Measurements from ENCODE around the gene DNAH17.

The DNAH17 gene

DNA sequence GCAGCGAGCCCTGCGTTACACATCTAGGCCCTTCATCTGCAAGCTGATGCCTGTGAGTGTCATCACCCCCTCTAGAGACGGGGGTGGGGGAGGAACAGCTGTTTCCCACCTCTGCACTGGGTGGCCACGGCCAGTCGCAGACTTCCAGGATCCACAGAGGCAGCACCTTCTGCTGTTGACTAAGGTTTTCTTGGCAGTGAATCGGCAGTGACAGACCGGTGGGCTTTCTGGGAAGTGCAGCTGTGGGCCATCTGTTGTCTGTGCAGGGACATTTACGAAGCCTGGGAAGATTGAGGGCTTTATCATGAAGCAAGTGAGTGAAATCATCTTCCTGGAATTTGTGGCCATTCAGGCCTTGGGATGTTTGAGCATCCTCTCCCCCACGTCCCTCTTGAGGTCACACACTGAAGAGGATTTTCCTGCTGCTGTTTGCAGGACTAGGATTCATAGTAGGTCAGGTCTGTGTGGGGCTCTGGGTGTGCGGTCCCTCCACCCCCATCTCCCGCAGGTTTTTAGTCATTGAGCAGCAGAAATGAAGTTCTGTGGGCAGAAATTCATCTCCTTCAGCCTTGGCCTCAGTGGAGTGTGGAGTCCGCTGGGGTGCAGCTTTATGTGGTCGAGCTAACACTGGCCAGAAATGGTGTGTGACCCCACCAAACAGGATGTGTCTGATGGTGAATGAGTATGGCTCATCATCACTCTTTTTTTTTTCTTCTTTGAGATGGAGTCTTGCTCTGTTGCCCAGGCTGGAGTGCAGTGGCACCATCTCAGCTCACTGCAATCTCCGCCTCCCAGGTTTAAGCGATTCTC, 186.8 kb downstream of the DNAH17 start:
- DNase-seq (ENCODE audit: low read depth), result peak; percentile 94

DNA sequence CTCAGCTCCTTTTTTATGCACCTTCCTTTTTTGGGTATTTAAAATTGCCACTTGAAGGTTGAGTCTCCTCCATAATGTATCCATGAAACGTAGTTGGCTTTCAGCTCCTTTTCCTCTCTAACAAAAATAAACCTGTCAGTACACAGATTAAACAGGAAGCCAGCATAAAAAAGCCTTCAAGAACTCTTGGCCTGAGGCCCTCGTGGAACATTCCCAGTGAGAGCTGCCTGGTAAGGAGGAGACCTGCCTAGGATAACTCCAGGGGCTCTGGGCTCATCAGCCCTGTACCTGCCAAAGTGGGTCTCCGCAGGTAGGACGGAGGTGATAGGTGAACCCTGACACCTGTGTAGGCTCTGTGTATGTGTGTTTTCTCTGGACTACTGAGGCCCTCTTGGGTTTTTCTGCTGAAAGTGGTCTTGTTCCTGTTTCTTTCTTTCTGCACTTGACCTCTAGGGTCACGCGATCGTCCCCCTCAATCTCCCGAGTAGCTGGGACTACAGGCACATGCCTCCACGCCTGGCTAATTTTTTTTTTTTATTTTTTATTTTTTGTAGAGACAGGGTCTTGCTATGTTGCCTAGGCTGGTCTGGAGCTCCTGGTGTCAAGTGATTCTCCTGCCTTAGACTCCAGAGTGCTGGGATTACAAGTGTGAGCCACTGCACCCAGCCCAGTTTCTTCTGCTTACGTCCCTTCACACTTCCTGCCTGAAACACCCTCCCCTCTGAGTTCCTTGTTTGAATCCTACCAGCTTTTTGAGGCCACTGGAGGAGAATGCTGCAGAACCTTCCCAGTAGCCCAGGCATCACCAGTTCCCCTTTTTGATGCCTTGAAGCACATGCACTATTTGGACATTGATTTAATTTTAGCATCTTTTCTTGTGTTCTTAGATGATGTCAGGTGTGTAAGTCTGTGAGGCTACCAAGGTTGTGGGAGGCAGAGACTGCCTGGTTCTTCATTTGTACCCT, 188.9 kb downstream of the DNAH17 start:
- DNase-seq (ENCODE audit: low read depth), result no peak

DNA sequence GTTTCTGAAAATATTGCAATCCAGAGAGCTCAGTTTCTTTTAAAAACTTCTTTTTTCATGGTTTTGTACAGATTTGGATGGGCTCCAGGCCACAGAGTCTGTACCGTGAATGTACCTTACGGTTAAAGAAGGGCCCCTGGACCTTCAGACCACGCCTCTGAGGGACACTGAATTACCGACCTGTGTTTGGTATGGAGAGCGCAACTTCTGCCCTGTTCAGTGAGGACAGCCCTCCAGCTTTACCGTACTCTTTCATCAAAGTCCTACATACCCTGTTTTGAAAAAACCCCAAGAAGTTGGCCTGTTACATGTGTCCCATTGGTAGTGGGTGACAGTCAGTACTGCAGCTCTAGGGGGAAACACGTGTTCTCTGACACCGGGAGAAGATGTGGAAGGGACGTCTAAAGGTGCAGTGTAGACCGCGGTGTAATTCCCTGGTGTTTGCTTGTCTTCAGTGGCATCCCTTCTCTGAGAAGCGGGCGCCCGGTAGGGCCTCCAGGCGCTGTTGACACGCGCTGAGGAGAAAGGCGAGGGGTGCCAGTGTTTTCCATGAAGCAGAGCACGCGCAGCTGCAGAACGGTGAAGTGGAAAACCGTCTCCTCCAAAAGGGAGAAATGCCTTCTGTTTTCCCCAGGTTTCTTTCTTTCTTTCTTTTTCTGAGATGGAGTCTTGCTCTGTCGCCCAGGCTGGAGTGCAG, 192.6 kb downstream of the DNAH17 start:
- no peak for DNase-seq (ENCODE audit: low read depth)

DNA sequence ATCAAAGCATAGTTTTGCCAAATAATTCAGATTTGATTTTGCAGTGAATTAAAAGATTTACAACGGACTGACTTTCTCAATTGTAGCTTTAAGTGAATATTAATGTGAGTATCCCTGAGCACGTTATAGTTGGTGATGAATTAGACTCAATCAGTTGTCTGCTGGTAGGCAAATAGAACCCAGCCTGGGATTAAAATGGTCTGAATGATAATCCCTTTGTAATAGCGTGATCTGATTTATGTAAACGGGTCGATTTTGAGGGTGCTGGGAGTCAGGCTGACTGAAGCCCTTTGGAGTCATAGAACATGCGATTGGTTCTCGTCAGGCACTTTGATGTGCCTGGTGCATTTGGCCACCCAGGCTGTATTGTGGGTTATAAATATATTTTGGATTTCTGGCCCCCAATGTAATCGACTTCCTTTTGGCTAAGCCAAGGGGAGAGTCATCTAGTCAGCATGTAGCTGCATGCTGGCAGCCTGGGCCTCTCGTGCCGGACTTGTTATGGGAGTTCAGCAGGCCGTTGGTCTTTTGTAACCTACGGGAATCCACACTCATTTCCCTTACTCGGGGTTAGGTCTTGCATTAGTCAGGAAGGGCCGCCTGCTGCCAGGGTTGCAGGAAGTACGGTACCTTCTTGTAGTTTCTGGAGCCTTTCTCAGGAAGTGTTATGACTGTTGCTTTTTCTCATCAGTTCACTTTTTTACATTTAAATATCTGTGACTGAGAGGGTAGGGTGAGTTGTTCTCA, 193.3 kb downstream of the DNAH17 start:
- DNase-seq (ENCODE audit: low read depth), result peak; percentile 97

DNA sequence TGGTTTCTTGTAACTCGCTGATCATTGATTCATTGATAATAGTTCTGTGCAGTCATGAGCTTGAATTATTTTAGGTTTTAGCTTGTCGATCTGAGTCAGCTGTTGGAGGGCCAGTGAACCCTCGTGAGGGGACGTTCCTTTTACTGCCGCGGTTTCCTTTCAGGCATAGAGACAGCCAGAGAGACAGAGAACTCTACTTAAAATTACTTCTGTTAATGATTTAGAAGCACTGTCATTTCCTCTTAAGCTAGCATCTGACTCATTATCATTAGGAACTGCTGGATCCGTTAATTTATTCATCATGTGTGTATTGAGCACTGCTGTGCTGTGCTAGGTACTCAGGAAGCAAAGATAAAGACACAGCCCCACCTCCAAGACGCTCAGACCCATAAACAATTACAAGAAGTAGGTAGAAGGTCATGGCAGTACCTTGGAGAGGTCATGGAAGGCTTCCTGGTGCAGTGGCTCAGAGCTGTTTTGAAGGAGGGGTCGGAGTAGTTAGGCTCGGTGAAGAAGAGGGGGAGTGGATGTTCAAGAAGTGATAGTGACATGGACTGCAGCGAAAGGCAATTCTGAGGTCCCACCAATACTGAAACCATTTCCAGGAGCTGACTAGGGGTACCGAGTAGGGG, 195.5 kb downstream of the DNAH17 start:
- DNase-seq (ENCODE audit: low read depth), result no peak

DNA sequence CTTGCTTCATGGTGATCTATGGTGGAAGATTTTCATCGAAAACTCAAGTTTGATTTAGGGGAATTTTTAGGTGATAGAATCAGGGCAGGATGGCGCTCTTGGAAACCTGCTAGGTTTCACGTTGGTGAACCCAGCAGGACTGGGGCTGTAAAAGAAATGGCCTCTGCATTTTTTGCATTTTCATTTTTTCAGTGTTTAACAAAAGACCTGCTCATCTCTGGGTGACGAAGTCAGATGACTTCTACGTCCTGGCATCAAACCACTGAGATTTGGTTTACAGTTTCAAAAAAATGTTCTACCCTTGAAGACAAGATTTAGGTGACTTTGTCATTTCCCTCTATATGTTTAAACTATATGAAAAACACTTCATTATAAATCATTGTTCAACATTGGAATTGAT, 196.8 kb downstream of the DNAH17 start:
- no peak for DNase-seq (ENCODE audit: low read depth)

DNA sequence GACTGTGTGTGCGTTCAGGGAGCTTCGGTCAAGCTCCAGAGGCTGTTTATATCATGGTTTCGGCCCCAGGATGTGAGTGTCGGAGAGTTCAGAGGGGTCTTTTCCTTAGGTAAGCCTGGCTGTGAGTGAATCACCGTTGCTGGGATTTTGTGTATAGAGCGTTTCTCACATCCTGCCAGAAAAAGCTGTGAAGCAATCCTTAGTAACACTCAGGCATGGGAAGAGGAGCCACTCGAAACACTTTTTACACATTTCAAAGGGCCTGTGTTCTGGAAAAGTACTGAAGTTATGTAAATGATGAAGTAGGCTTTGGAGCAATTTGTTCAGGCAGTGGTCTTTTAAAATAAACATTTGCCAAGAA, 198.1 kb downstream of the DNAH17 start:
- DNase-seq (ENCODE audit: low read depth), result no peak

DNA sequence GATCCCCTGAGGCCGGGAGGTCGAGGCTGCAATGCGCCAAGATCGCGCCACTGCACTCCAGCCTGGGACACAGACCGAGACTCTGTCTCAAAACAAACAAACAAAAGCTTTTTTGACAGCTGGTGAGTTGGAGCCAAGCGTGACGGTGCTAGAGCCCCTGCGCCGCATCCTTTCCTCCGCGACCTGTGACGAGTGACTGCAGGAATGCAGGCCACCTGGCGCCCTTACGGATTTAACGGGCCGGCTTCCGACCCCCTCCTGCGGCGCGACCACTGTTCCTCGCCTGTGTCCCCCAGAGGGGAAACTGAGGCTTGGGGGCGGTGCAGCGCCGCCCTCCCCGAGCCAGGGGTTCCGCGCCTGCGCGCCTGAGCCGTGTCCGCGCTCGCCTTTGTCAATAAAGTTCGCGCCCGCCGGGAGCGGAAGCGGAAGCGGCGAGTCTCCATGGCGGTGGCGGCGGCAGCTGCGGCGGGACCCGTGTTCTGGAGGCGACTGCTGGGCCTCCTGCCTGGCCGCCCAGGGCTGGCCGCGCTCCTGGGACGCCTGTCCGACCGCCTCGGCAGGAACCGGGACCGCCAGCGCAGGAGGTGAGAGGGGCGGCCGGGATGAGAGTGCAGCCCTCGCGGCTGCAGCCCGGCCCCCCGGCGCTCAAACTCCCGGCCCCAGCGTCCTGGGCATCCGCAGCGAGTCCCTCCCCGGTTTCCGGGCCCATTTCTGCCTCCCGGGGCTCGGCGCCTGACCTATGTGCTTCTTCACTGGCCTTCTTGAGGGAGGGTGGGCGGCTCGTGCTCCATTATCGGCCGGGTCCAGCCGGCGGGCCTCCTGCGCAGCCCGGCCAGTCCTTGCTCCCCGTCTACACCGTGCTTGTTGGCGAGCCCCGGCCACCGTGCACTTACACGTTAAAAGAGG, 198.7 kb downstream of the DNAH17 start, which contains the start of gene PGS1:
PGS1 (plus strand) TSS at position 425 of the 906 bp plus-strand sequence; CDS start at position 442, 17 bp downstream.
- DNase-seq (ENCODE audit: low read depth), result no peak

DNA sequence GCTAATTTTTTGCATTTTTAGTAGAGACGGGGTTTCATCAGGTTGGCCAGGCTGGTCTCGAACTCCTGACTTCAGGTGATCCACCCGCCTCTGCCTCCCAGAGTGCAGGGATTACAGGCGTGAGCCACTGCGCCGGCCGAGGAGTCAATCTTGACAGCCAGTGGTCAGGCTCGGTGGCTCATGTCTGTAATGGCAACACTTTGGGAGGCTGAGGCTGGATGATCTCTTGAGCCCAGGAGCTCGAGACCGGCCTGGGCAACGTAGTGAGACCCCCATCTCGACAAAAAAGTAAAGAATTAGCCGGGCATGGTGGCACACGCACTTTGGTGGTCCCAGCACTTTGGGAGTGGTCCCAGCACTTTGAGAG, 199.4 kb downstream of the DNAH17 start:
- DNase-seq (ENCODE audit: low read depth), result no peak

DNA sequence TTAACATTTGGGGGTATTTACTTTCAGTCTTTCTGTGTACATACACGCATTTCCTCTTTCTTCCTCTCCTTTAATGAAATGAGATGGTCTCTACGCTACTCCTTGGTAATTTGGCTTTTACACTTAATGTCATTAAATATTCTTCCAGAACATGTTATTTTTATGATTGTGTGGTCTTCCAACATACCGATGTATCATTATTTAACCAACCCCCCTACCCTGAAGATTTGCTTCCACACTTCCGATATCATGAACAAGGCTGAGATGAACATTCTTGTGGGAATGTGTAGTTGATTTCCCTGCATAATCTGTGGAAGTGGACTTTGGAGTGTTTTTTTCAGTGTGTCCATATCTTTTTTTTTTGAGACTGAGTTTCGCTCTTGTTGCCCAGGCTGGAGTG, 201.0 kb downstream of the DNAH17 start:
- no peak for DNase-seq (ENCODE audit: low read depth)

DNA sequence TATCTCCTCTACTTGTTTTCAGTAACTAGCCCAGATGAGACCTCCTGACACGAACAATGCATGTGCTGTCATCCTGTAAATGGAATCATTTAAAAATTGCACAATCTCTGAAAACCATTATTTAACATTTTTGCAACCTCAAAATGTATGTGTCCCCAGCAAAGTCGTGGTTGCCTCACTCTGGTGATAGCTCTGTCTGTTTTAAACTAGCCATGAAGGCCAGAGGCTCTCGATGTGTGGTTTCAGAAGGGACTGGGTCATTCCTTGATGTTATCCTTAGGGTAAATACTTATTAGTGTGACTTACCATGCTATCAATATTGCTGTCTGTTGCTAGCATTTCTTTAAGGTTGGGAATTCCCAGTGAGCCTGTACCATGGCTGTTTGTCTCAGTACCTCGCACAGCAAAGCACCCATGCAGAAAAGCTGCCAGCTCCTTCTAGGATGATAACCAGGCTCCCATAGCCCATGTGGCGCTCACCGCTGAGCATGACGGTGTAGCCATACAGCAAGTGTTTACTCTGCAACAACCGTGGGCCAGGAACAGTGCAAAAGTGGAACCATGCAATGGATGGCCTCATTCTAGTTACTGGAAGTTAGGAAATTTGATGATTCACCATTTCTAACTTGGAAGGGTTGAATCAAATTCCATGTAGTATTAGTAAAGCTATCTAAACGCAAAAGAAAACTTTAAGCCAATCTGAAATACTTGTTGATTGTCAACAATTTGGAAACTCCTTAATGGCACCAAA, 201.6 kb downstream of the DNAH17 start:
- peak; percentile 85 for DNase-seq (ENCODE audit: low read depth)

DNA sequence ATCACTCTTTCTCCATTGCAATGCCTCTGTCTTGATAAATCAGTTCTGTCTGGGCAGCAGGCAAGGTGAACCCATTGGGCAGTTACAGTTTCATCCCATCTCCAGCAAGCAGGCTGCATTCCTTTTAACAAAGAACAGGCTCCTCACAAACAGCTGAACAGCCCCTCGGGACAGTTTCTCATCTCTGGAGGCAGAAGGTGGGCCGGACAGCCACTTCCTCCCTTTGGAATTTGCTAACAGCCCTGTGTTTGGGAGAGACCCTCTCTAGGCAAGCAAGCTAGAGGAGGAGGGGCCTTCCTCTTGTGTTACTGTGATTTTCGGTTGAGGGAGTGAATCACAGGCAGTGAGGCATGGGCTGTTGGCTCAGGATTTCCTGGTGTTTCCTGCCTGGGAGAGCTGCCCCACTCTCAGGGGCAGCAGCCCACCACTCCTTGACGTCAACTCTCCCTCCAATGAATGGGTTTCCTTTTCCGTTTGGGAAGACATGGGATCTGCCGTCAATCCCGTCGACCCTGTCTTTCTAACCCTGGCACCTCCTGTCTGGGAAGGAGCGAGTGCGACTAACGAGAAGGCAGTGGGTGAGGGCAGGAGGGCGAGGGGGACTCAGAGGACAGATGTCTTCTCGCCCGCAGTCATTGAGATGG, 202.4 kb downstream of the DNAH17 start:
- DNase-seq (ENCODE audit: low read depth), result no peak

DNA sequence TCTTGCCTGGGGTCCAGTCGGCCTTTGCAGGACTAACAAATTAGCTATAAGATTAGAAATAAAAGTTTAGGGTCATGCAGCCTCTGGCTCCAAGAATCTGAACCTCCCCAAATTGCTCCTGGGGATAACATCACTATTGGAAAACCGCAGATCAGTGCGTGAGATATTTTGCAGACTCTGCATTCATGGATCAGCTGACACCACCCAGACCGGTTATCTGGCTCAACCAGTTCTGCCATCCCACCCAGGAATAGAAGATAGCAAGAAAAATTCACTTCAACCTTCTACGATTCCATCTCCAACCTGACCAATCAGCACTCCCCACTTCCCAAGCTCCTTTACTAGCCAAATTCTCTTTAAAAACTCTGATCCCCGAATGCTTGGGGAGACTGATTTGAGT, 203.0 kb downstream of the DNAH17 start:
- DNase-seq (ENCODE audit: low read depth), result no peak
